Keratinocyte (primary cell): ENCODE data around the gene ZIC5.

Experiments
- CTCF ChIP-seq, 3 experiments: IDR thresholded peaks in 1 of 3; conservative IDR thresholded peaks in 1 of 3; optimal IDR thresholded peaks in 1 of 3; 2 replicates in 2 of 3; 3 replicates in 1 of 3; pipeline versions ENCODE3 to v1.5.1; 2011; ENCODE audit warnings: low read length in 3 of 3, mild to moderate bottlenecking in 3 of 3, moderate library complexity in 2 of 3, control low read depth in 1 of 3, inconsistent platforms in 1 of 3; ENCODE audit not compliant: insufficient read depth in 2 of 3; ENCODE audit errors: extremely low read depth in 1 of 3
- EZH2 ChIP-seq: IDR thresholded peaks from one replicate; pipeline ENCODE4 v1.6.1; 2012; ENCODE audit warnings: inconsistent platforms, mild to moderate bottlenecking, low read length, moderate library complexity

- no peak for TF ChIP-seq CTCF (optimal IDR thresholded peaks at IDR 0.05 in 1 of 3, IDR thresholded peaks at IDR 0.05 in 1 of 3, conservative IDR thresholded peaks at IDR 0.05 in 1 of 3; ENCODE audit: extremely low read depth in 1 of 3, insufficient read depth in 2 of 3, low read length in 3 of 3)
- TF ChIP-seq EZH2: peak; percentile 47
Observed at GRCh38 chr13:99973163-99973807, 1.7 kb upstream of the ZIC5 start.
